NCI-H526 treated with DMSO at 0.1 percent for 48 hours (cell line): Measurements from ENCODE around the gene CYP46A1.
"Not testable (repeated sequence)": the region's sequence is repeated elsewhere in the genome, so short reads cannot be mapped to it uniquely, and the experiment has no call there.

Source experiments
- DNase-seq: peaks from one replicate; lab custom pipeline; 2025; lab: John Stamatoyannopoulos, UW

Gene CYP46A1

DNA sequence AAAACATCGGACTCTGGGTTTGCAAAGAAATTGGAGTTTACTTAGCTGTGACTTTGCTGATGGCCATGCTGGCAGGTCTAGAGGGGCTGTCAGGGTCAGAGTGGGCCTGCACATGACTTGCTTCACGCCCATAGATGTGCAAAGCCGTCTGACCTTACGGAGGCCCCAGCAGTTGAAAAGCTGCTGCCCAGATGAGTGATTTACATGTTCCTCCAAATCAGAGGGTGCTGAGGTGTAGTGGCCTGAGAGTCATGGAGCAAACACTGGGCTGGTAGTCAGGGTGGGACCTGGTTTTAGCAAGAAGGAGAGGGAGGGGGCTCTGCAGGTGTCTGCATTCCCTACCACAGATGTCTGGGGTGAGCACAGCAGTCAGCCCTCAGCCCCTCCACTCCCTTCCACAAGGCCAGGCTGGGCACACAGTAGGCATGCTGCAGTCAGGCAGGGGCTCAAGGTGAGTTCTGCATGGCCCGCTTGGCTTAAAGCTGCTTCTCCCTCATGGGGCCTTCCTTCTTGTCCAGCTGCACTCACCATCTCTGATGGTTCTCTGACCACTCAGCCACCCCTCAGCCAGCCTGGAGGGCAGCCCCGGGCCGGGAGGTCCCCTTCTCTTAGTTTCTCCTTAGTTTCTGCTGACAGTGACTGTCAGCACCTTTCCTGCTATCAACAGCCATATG lies 74.9 kb downstream of the CYP46A1 start:
- DNase-seq: no peak

GRCh38 chr14:99759546-99759925 lies 75.4 kb downstream of the CYP46A1 start:
- DNase-seq: no peak

DNA sequence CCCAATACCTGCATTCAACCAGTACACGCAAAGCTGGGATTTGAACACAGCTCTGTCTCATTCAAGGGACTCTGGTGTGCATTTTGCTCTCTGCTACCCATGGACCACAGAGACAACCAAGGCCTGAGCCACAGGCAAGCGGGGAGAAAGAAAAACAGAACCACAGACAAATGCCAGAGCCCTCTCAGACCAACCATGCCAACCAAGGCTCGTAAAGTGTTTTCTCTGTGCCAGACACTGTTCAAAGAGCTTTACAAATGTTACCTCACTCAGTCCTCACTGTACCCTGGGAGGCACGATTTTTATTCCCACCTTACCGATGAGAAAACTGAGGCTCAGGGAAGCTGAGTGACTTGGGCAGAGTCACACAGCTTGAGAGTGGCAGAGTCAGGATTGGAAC lies 76.7 kb downstream of the CYP46A1 start:
- DNase-seq: no peak

DNA sequence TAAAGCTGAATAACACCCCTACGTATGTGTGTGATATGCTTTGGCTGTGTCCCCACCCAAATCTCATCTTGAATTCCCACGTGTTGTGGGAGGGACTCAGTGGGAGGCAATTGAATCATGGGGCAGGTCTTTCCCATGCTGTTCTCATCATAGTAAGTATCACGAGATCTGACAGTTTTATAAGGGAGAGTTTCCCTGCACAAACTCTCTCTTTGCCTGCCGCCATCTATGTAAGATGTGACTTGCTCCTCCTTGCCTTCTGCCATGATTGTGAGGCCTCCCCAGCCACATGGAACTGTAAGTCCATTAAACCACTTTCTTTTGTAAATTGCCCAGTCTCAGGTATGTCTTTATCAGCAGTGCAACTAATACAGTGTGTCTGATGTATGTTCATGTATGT lies 78.8 kb downstream of the CYP46A1 start:
- DNase-seq: not testable (repeated sequence)

DNA sequence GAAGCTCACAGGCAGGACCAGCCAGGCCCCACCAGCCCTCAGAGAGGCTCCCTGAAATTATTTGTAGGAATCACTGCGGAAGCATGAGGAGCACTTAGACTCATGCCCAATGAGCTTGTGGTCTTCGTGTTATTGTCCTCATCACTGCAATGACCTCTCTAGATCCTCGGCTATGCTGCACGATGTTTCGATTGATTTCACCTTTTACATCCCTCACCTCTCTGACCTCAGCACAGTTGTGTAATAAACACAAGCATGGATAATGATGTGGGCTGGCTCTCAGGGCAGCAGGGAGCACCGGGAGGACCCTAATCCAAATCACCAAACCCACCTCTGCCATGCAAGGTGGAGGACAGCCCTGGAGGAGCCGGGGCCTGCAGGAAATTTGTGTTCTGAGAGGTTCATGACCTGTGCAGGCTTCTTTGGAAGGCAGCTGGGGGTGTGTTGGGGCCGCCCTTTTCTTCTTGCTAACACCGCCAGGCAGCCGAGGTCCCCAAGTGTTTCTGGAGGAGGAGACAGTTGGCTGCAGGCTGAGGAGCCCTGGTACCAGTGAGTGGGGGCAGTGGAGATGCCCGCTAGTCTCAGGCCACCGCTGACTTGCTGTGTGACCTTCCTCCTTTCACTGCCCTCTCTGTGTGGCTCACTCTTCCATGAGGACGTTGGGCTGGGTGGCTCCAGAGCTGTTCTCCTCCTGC lies 79.6 kb downstream of the CYP46A1 start:
- no peak for DNase-seq

- no peak for DNase-seq
Observed at GRCh38 chr14:99764222-99764706, 80.2 kb downstream of the CYP46A1 start.

DNA sequence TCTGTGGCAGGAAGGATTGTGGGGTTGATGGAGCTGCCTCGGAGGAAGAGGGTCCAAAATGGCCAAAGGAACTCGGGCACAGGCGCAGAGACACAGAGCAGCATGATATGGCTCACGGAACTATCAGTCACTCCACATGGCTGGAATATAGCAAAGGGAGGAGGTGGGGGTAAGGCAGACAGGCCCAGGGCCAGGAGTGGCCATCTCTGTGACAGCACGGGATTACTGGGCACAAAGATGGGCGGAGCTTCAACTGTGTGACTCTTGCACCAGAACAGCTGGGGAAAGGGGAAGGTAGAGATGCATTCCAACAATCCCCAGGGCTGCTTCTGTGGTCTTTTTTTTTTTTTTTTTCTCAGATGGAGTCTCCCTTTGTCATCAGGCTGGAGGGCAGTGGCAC lies 84.3 kb downstream of the CYP46A1 start:
- no peak for DNase-seq

GRCh38 chr14:99769123-99769522 lies 85.0 kb downstream of the CYP46A1 start:
- DNase-seq: no peak

GRCh38 chr14:99769799-99770198 lies 85.7 kb downstream of the CYP46A1 start:
- DNase-seq: no peak

- DNase-seq: no peak
Observed at GRCh38 chr14:99772371-99773283, 88.5 kb downstream of the CYP46A1 start.

GRCh38 chr14:99773521-99774497 lies 89.7 kb downstream of the CYP46A1 start:
- no peak for DNase-seq

GRCh38 chr14:99774556-99775307 lies 90.6 kb downstream of the CYP46A1 start:
- no peak for DNase-seq

DNA sequence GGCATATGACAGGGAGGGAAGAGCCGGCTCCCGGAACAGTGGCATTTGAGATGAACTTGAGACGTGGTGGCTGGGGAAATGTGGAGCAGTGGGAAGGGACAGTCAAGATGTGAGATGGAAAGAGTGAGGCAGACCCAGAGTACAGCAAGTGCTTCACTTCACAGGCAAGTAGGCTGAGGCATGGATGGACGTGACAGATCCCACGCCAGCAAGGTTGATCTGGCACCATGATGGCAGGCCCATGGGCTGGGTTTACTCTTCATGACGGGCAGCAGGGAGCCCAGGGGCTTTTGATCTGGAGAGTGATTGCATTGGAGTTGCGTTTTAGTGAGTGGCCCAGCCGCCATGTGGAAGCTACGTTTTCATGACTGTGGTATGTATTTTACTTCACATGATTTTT lies 91.3 kb downstream of the CYP46A1 start:
- no peak for DNase-seq
